Stimulated activated CD4-positive, alpha-beta T cell treated with anti-CD3 and anti-CD28 coated beads, Interleukin-4, amount 100 ng/mL, for 48 hours (primary cell): ENCODE measurements around the gene ANKRD13D.

Experiments used
- DNase-seq, 2 donors: peaks; one replicate each; pipeline ENCODE4 v3.0.0-alpha.2; 2020; ENCODE audit warnings: low read depth in 2 of 2

Gene ANKRD13D

GRCh38 chr11:67285541-67286498 is 3.3 kb upstream of the ANKRD13D start:
- no peak for DNase-seq

- DNase-seq = no peak
These were observed 2.3 kb upstream of the ANKRD13D start for GRCh38 chr11:67286621-67287333.

- DNase-seq = no peak
These were observed 1.5 kb upstream of the ANKRD13D start for GRCh38 chr11:67287355-67288197.

- no peak for DNase-seq
These were observed 978 bp upstream of the ANKRD13D start for GRCh38 chr11:67288198-67288451.

DNA sequence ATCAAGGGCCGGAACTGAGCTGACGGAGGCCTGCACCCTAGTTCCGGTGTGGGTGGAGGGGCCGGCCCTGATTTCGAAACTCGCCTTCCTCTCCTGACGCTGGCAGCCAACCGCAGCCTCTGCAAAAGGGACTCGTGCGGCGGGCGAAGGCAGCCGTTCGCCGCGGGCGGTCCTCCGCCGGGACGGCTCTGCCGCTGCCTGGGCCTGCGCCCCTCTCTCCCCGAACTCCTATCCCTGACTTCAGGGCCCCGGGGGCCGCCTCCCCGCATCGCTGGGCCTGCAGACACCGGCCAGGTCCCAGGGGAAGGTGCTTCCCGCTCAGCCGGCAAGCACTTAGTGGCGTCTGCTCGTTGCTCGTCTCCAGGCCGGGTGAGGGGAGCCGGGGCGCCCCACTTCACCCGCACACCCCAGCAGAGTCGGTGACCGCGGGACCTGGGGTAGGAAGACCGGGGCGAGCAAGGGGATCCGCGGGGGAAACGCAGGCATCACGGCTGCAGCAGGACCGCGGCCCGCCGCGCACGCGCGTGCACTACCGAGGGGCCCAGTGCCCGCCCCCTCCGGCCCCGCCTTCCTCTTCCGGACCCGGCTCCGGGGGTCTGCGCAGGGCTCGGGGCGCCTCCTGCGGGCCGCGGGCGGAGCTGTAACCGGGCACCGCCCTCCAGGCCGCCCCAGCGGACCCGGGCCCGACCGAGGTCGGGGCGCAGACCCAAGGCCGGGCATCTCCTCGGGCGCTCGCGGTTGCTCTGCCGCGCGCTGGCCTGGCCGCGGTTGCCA is 464 bp upstream of the ANKRD13D start:
- peak; percentile 83 to 87 for DNase-seq

GRCh38 chr11:67289651-67290479 is 762 bp downstream of the ANKRD13D start:
- no peak for DNase-seq

GRCh38 chr11:67290801-67291200 is 1.7 kb downstream of the ANKRD13D start:
- no peak for DNase-seq

- DNase-seq = no peak
These were observed 2.6 kb downstream of the ANKRD13D start for GRCh38 chr11:67291481-67292381.

DNA sequence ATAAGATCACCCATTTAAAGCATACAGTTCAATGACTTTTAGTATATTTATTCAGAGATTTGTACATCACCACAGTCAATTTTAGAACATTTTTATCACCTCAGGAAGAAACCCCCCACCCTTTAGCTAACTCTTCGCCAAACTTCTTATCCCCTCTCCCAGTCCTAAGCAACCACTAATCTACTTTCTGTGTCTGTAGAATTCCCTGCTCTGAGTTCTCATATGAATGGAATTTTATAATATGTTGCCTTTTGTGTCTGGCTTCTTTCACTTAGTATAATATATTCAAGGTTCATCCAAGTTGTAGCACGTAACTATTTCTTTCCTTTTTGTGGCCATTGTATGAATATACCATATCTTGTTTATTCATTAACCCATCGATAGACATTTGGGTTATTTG is 3.6 kb downstream of the ANKRD13D start:
- DNase-seq = no peak

DNA sequence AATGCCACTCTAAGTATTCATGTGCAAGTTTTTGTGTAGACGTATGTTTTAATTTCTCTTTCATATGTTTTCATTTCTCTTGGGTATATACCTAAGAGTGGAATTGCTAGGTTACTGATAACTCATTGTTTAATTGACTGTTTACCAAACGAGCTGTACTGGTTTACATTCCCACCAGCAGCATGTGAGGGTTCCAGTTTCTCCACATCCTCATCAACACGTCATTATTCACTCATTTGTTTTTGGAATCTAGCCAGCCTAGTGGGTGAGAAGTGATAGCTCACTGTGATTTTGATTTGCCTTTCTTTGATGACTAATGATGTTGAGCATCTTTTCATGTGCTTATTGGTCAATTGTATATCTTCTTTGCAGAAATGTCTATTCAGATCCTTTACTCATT is 4.0 kb downstream of the ANKRD13D start:
- DNase-seq = no peak

DNA sequence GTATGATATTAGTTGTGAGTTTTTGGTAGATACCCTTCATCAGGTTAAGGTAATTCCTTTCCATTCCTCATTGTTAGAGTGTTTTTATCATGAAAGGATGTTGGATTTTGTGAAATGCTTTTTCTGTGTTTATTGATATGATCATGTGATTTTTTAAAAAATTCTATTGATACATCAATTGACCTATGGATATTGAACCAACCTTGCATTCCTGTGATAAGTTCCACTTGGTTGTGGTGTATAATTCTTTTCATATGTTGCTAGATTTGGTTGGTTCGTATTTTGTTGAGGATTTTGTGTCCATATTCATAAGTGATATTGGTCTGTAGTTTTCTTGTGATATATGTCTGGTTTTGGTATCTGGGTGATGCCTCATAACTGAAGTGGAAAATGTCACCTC is 6.7 kb downstream of the ANKRD13D start:
- DNase-seq = no peak

GRCh38 chr11:67298786-67299185 is 9.7 kb downstream of the ANKRD13D start:
- no peak for DNase-seq

- no peak for DNase-seq
These were observed 10.5 kb downstream of the ANKRD13D start for GRCh38 chr11:67299471-67300191.

DNA sequence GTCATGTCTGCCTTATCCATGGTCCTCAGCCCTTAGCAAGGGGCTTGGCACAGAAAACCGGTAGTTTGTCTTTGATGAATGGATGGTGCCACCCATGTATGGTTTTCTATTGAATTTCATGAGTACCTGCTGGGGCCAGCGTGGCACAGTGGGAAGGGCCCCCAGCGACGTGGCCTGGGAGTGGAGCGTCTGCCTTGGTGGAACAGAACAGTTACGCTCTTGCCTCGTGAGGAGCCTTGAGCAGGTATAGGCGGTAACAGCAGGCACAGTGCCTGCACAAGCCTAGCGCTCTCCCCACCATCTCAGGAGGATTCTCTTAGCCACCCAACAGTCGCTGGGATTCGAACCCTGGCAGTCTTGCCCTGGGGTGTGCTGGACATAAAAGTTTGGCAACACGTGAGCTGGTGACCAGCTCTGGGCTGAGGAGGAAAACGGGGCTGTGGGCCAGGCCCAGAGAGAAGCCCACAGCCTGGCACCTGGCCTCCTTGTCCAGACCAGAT is 11.2 kb downstream of the ANKRD13D start:
- no peak for DNase-seq

DNA sequence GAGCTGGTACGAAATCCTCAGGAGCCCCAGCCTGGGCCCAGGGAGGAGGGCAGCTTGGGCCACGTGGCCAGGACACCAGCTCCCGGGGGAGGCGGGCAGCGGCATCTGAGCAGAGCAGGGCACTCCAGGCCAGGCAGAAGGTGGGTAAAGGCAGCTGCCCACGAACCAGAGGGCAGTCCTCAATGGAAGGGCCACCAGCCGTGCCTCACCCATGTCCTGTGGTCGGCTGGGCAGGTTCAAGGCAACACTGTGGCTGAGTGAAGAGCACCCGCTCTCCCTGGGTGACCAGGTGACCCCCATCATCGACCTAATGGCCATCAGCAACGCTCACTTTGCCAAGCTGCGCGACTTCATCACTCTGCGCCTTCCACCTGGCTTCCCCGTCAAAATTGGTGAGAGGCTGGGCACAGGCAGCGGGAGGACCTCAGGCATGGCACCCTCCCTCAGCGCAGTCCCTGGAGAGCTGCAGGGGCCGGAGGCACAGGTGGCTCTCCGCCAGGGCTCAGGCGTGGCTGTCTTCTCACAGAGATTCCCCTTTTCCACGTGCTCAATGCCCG is 11.7 kb downstream of the ANKRD13D start:
- DNase-seq = no peak

- DNase-seq = no peak
These were observed 12.3 kb downstream of the ANKRD13D start for GRCh38 chr11:67301313-67301921.

DNA sequence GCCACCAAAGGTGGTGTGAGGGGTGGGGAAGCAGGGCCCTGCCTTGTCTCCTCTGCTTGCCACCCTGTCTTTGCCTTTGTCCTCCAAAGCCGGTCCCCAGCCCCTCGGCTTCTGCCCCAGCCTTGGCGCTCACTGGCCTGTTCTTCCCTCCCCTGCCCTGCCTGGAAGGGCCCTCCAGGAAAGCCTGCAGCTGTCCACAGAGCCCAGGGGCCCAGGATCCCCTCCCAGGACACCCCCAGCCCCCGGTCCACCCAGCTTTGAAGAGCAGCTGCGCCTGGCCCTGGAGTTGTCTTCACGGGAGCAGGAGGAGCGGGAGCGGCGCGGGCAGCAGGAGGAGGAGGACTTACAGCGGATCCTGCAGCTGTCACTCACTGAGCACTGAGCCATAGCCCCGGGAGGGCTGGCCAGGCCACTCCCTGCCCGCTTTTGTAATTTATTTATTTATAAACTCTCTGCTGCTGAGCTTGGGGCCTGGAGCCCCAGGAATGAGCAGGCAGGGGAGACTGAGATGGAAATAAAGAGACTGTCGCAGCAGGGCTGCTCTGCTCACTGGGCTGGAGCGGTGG is 12.9 kb downstream of the ANKRD13D start:
- DNase-seq = no peak
